Brain microvascular endothelial cell (primary cell): Measurements from ENCODE around the gene GDF3.

Experiments used
- DNase-seq: peaks from one replicate; pipeline ENCODE4 v3.0.0-alpha.2; 2020
- H3K27ac ChIP-seq: fragments of 250-450 bp; sonication (Bioruptor Pico); 2 replicates; pipeline ENCODE4 v1.5.1; 2020; ENCODE audit warnings: mild to moderate bottlenecking, moderate library complexity
- H3K27me3 ChIP-seq: fragments of 250-450 bp; sonication (Bioruptor Pico); replicated peaks from 2 replicates; pipeline ENCODE4 v1.5.1; 2020; ENCODE audit warnings: mild to moderate bottlenecking
- H3K36me3 ChIP-seq: fragments of 250-450 bp; sonication (Bioruptor Pico); replicated peaks from 2 replicates; pipeline ENCODE4 v1.5.1; 2020; ENCODE audit warnings: mild to moderate bottlenecking
- H3K4me3 ChIP-seq: 2 replicates; pipeline ENCODE4 v1.5.1; 2011; ENCODE audit warnings: low read depth, mild to moderate bottlenecking, control low read depth, low read length, moderate library complexity
- in situ Hi-C: cut with HindIII; loops from 2 replicates; pipeline ENCODE4 v1.10.0; 2017; ENCODE audit warnings: low sequenced_read_pairs, low pct_ligation_motif_present
- TF ChIP-seq, protein P1 (sequence below): IDR thresholded peaks from 2 replicates; pipeline ENCODE4 v1.5.1; 2011; ENCODE audit warnings: low read depth, mild to moderate bottlenecking, moderate library complexity, low read length, control low read depth, inconsistent platforms; ENCODE audit errors: missing control alignments

Gene GDF3

DNA sequence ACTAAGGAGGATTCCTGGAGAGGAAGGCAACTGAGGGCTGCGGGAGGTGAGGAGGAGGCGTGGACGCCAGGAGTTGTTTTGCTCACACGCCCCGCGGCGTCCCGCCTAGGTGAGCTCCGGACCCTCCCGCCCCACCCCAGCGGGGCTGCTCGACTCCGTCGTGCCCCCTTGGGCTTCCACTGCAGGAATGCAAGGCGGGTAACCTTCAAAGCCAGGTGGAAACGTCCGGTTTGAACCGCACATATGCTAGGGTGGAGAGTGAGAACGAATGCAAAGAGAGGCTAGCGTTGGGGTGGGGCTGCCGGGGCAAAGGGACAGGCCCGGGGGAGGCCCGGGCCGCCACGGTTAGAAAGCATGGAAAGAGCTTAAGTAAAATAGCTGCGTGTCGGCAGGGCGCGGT is 10.3 kb upstream of the GDF3 start:
- TF ChIP-seq, protein P1, sequence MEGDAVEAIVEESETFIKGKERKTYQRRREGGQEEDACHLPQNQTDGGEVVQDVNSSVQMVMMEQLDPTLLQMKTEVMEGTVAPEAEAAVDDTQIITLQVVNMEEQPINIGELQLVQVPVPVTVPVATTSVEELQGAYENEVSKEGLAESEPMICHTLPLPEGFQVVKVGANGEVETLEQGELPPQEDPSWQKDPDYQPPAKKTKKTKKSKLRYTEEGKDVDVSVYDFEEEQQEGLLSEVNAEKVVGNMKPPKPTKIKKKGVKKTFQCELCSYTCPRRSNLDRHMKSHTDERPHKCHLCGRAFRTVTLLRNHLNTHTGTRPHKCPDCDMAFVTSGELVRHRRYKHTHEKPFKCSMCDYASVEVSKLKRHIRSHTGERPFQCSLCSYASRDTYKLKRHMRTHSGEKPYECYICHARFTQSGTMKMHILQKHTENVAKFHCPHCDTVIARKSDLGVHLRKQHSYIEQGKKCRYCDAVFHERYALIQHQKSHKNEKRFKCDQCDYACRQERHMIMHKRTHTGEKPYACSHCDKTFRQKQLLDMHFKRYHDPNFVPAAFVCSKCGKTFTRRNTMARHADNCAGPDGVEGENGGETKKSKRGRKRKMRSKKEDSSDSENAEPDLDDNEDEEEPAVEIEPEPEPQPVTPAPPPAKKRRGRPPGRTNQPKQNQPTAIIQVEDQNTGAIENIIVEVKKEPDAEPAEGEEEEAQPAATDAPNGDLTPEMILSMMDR: no peak

GRCh38 chr12:7695237-7695560 is 376 bp downstream of the GDF3 start:
- no peak for DNase-seq
- in situ Hi-C loops: no loop called here
- H3K27ac ChIP-seq: no peak overlapping the region
- no peak overlapping the region for H3K4me3 ChIP-seq
- H3K27me3 ChIP-seq: no peaks in the 10 kb centered on the region
- TF ChIP-seq, protein P1: no peak
- no peaks in the 10 kb centered on the region for H3K36me3 ChIP-seq

More for the DNA sequence above, 10.3 kb upstream of the GDF3 start:
- H3K27me3 ChIP-seq: no peaks in the 10 kb centered on the region
- no peak overlapping the region for H3K4me3 ChIP-seq
- DNase-seq: no peak
- in situ Hi-C loops: no loop called here
- no peaks in the 10 kb centered on the region for H3K36me3 ChIP-seq
- H3K27ac ChIP-seq: no peak overlapping the region

DNA sequence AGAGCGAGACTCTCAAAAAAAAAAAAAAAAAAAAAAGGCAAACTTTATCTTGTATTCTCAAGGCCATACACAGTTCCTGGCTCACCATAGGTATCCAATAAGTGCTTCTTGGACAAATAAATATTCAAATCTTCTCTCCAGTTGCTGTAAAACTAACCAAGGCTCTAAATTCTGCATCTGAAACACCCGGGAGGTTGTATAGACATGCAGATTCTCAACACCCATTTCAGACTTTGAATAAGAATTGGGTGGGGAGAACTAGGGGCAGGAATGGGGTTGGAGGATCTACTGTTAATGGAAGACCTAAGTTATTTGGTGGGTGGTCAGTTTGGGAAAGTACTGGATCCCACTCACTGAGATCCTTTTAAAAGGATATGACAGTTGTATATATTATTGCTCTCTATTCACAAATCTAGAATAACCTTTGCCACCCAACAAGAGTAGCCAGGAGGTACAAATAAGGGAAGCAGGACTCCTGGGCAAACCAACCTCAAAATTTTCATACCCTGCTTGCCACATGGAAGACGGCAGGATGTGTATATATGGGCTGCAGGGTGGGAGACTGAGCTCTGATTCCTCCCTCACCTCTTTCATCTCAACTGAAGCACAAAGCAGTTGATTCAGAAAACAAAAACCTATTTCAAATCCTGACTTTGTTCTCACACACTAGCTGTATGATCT is 879 bp downstream of the GDF3 start:
- Histone ChIP-seq H3K36me3 (no peaks in the 10 kb centered on the region), H3K27me3 (no peaks in the 10 kb centered on the region), H3K4me3 (no peak overlapping the region), H3K27ac (no peak overlapping the region)
- TF ChIP-seq, protein P1: no peak
- no peak for DNase-seq
- in situ Hi-C loops: no loop called here

GRCh38 chr12:7693793-7694192 is 1.8 kb downstream of the GDF3 start:
- no peak overlapping the region for H3K4me3 ChIP-seq
- in situ Hi-C loops: no loop called here
- TF ChIP-seq, protein P1: no peak
- no peak overlapping the region for H3K27ac ChIP-seq
- no peak for DNase-seq
- H3K36me3 ChIP-seq: no peaks in the 10 kb centered on the region
- H3K27me3 ChIP-seq: no peaks in the 10 kb centered on the region

DNA sequence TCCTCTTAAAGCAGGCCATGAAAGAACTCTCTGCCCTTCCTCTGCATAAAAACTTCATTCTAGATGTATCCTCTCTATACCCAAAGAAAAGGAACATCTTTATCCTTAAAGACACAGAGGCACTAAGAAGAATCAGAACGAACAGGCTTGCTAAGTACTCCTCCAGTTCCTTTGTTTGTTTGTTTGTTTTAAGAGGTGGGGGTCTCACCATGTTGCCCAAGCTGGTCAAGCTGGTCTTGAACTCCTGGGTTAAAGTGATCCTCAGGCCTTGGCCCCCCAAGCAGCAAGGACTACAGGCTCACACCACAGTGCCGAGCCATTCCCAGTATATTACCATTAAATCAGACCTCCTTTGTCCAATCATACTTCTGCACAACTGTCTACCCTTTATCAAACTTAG is 14.0 kb downstream of the GDF3 start:
- Histone ChIP-seq H3K36me3 (no peaks in the 10 kb centered on the region), H3K4me3 (no peak overlapping the region), H3K27me3 (no peaks in the 10 kb centered on the region), H3K27ac (no peak overlapping the region)
- in situ Hi-C loops: no loop called here
- TF ChIP-seq, protein P1: no peak
- DNase-seq: no peak
